ENCODE data around the gene HIBCH.

DNA sequence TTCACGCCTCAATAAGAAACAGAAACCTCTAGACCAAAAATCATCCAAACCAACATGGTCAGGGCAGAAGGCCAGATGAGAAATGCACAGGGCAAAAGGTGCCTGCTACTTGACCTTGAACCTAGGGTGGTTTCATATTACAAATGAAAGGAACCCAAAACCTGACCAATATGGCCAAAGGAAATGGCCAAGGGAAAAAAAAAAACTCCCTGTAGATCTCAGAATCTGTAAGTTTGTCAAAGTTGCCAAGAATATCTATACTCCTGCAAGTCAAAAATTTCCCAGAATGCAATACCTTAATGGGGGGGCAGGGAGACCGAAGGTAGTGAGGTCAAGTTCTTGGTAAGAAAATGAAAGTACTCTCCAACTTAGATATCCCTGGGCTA lies 47.2 kb downstream of the HIBCH start:
- TF ChIP-seq EZH2 (IDR thresholded peaks at IDR 0.05) = no peak
- TF ChIP-seq, protein P1, sequence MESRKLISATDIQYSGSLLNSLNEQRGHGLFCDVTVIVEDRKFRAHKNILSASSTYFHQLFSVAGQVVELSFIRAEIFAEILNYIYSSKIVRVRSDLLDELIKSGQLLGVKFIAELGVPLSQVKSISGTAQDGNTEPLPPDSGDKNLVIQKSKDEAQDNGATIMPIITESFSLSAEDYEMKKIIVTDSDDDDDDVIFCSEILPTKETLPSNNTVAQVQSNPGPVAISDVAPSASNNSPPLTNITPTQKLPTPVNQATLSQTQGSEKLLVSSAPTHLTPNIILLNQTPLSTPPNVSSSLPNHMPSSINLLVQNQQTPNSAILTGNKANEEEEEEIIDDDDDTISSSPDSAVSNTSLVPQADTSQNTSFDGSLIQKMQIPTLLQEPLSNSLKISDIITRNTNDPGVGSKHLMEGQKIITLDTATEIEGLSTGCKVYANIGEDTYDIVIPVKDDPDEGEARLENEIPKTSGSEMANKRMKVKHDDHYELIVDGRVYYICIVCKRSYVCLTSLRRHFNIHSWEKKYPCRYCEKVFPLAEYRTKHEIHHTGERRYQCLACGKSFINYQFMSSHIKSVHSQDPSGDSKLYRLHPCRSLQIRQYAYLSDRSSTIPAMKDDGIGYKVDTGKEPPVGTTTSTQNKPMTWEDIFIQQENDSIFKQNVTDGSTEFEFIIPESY (IDR thresholded peaks at IDR 0.05; ENCODE audit: extremely low read depth, insufficient replicate concordance, low read length) = no peak
- TF ChIP-seq, protein P2, sequence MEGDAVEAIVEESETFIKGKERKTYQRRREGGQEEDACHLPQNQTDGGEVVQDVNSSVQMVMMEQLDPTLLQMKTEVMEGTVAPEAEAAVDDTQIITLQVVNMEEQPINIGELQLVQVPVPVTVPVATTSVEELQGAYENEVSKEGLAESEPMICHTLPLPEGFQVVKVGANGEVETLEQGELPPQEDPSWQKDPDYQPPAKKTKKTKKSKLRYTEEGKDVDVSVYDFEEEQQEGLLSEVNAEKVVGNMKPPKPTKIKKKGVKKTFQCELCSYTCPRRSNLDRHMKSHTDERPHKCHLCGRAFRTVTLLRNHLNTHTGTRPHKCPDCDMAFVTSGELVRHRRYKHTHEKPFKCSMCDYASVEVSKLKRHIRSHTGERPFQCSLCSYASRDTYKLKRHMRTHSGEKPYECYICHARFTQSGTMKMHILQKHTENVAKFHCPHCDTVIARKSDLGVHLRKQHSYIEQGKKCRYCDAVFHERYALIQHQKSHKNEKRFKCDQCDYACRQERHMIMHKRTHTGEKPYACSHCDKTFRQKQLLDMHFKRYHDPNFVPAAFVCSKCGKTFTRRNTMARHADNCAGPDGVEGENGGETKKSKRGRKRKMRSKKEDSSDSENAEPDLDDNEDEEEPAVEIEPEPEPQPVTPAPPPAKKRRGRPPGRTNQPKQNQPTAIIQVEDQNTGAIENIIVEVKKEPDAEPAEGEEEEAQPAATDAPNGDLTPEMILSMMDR (IDR thresholded peaks at IDR 0.05 in 2 of 3, conservative IDR thresholded peaks at IDR 0.05 in 1 of 3; ENCODE audit: borderline replicate concordance in 1 of 3, insufficient read depth in 1 of 3, low read depth in 2 of 3, low read length in 2 of 3) = no peak
- no peak for TF ChIP-seq JUND (IDR thresholded peaks at IDR 0.05)
- TF ChIP-seq, protein P3, sequence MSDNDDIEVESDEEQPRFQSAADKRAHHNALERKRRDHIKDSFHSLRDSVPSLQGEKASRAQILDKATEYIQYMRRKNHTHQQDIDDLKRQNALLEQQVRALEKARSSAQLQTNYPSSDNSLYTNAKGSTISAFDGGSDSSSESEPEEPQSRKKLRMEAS (IDR thresholded peaks at IDR 0.05) = no peak
- no peak for TF ChIP-seq POLR2A (IDR thresholded peaks at IDR 0.05; ENCODE audit: borderline replicate concordance, extremely low read depth, insufficient read depth, insufficient read length)
- TF ChIP-seq, protein P4, sequence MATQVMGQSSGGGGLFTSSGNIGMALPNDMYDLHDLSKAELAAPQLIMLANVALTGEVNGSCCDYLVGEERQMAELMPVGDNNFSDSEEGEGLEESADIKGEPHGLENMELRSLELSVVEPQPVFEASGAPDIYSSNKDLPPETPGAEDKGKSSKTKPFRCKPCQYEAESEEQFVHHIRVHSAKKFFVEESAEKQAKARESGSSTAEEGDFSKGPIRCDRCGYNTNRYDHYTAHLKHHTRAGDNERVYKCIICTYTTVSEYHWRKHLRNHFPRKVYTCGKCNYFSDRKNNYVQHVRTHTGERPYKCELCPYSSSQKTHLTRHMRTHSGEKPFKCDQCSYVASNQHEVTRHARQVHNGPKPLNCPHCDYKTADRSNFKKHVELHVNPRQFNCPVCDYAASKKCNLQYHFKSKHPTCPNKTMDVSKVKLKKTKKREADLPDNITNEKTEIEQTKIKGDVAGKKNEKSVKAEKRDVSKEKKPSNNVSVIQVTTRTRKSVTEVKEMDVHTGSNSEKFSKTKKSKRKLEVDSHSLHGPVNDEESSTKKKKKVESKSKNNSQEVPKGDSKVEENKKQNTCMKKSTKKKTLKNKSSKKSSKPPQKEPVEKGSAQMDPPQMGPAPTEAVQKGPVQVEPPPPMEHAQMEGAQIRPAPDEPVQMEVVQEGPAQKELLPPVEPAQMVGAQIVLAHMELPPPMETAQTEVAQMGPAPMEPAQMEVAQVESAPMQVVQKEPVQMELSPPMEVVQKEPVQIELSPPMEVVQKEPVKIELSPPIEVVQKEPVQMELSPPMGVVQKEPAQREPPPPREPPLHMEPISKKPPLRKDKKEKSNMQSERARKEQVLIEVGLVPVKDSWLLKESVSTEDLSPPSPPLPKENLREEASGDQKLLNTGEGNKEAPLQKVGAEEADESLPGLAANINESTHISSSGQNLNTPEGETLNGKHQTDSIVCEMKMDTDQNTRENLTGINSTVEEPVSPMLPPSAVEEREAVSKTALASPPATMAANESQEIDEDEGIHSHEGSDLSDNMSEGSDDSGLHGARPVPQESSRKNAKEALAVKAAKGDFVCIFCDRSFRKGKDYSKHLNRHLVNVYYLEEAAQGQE (IDR thresholded peaks at IDR 0.05; ENCODE audit: low read depth) = no peak
- TF ChIP-seq TCF7L2 (IDR thresholded peaks at IDR 0.05; ENCODE audit: borderline replicate concordance, extremely low read depth, insufficient read depth, insufficient read length) = no peak

All from HCT116 (cell line).